LoVo (cell line): ENCODE measurements around the gene ANXA11.
A peak's percentile ranks its signal among the peaks of the same experiment; 100 is the strongest.
"Not testable (repeated sequence)": the region's sequence is repeated elsewhere in the genome, so short reads cannot be mapped to it uniquely, and the experiment has no call there.

Experiments
- DNase-seq: peaks from one replicate; pipeline ENCODE4 v3.0.0-alpha.2; 2016; ENCODE audit warnings: low spot score

ANXA11 gene

DNA sequence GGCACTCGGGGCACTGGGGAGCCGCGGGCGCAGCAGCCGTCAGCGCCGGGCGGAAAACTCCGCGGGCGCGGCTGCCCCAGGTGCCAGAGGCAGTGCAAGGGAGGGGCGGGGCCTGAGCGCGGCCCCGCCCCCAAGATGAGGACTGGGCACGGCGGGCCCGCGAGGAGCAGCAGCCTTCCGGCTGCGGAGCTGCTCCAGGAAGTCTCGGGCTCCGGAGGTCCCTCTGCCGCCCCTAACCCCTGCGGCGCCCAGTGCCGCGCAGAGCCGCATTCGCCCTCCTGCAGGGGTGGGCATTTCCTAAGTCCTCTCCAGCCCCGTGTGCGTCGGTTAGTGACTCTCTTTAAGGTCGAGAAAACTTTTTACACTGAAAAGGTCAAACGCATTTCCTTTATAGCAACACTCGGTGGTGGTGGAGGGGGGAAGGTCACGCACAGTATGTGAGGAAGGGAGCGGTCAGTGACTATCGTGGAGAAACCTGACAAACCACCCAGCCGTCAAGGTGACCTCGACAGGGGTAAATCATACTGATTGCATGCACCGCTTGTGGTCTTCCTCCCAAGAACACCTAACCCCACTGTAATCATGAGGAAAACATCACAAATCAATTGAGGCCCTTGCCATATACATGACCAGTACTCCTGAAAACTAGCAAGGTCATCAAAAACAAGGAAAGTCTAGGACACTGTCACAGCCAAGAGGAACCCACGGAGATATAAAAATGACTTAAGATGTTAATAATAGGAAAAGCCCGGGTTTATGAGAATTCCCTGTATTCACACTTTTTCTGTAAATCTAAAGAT, at the start of gene ANXA11:
ANXA11 (minus strand) TSS at position 61 of the 800 bp plus-strand sequence. CDS start 32,676 bp downstream, outside the sequence.
- DNase-seq = peak; percentile 90

DNA sequence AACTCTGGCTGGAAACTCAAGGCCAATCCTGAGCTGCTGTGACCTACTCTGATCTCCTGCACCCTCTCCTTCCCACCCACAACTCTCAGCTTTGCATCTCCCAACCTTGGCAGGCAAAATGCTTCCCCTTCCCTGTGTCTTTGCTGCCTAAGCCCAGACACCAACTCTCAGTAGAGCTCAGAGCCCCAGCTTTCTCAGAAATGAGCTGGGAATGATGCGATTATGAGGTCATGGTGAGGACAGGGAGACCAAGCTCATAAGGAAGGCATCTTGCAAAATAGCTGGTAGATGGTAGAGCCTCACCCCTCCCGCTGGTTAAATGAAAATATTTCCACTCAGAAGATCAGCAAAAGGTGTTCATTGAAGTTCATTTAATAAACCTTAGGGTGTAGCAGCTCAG, 49.4 kb upstream of the ANXA11 start:
- DNase-seq = not testable (repeated sequence)

- not testable (repeated sequence) for DNase-seq
These were observed 48.6 kb upstream of the ANXA11 start for GRCh38 chr10:80253963-80254271.

GRCh38 chr10:80253266-80253962, 48.1 kb upstream of the ANXA11 start:
- no peak for DNase-seq

DNA sequence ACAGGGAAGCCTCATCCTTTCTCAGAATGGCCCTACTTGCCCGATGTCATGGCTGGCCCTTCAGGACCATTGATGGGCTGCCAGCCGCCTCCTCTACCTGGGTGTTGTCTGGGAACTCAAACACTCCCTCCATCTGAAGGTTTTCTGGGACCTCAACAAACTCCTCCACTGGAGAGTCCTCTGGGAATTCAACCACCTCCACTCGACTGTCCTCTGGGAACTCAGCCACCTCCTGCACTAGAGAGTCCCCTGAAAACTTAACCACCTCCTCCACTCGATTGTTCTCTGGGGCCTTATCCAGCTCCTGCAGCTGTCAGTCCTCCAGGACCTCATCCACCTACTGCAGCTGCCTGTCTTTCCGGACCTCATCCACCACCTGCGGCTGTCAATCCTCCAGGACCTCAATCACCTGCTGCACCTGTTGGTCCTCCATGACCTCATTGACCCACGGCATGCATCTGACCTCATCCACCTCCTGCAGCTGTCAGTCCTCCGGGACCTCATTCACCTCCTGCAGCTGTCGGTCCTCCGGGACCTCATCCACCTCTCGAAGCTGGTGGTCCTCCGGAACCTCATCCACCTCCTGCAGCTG, 47.1 kb upstream of the ANXA11 start:
- no peak for DNase-seq

GRCh38 chr10:80251703-80252280, 46.5 kb upstream of the ANXA11 start:
- DNase-seq = not testable (repeated sequence)

DNA sequence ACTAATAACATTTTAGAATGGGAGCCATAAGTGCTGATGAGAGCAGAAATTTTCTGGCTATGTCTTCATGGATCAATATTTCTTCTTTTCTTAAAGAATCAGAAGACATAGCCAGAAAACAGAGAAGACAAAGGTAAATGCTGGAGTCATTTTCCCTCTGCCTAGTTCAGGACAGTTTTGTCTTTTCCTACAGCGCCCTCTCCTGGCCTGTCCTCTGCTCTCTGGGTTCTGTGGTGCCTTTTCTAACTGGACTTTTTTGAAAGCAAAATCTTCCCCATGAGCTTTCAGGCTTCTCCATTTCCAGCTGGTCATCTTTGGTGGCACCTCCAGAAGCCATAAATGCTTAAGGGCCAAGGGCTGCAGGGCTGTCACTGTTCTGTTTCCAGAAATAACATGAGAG, 45.1 kb upstream of the ANXA11 start:
- DNase-seq = not testable (repeated sequence)

DNA sequence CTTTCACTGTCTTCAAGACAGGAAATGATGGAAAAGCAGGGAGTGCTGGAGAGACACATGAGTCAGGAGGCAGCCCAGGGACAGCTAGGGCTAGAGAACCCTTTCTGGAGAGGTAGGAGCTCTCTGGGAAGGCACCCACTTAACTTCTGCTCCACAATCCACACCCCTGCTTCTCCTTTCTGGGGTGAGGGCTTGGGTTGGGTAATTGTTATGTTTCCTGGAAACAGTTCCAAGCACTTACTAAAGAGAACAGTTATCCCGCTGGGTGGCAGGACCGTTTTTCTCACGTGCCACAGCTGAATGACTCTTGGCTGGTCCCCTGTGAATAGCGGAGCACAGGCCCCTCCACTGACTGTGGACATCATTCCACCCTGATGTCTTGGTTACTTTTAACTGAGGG, 44.6 kb upstream of the ANXA11 start:
- not testable (repeated sequence) for DNase-seq

GRCh38 chr10:80247611-80248010, 42.3 kb upstream of the ANXA11 start:
- DNase-seq = not testable (repeated sequence)

- not testable (repeated sequence) for DNase-seq
These were observed 39.0 kb upstream of the ANXA11 start for GRCh38 chr10:80244371-80244770.

DNA sequence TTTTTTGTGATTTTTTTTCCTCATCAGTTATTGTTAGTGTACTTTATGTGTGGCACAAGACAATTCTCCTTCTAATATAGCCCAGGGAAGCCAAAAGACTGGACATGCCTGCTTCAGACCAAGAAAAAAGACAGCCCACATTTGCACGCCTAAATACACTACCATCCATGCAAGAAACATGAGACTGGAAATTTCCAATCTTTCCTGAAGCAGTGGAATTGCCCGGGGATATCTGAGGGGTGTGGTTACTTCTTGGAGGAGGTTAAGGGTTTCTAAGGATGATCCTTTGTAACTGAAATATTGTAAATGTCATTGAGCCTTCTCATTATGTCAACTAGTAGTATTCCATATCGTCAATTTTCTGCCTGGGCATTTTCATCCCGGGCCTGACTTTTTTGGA, 37.0 kb upstream of the ANXA11 start:
- not testable (repeated sequence) for DNase-seq

GRCh38 chr10:80236457-80236856, 31.1 kb upstream of the ANXA11 start:
- not testable (repeated sequence) for DNase-seq

- not testable (repeated sequence) for DNase-seq
These were observed 29.2 kb upstream of the ANXA11 start for GRCh38 chr10:80234331-80235235.

- not testable (repeated sequence) for DNase-seq
These were observed 28.5 kb upstream of the ANXA11 start for GRCh38 chr10:80233871-80234270.

DNA sequence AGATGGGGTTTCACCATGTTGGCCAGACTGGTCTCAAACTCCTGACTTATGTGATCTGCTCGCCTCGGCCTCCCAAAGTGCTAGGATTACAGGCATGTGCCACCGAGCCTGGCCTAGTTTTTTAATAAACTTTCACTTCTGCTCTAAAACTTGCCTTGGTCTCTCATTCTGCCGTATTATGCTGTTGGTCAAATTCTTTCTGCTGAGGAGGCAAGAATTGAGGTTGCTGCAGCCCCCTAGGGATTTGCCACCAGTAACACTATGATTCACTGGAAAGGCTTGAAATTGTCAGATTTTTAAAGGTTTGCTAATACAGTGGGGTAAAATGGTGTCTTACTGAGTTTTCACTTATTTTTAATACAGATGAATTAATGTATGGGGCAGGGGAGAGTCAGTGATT, 21.4 kb upstream of the ANXA11 start:
- DNase-seq = not testable (repeated sequence)

DNA sequence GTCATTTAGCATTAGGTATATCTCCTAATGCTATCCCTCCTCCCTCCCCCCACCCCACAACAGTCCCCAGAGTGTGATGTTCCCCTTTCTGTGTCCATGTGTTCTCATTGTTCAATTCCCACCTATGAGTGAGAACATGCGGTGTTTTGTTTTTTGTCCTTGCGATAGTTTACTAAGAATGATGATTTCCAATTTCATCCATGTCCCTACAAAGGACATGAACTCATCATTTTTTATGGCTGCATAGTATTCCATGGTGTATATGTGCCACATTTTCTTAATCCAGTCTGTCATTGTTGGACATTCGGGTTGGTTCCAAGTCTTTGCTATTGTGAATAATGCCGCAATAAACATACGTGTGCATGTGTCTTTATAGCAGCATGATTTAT, 17.7 kb upstream of the ANXA11 start:
- DNase-seq = not testable (repeated sequence)

- not testable (repeated sequence) for DNase-seq
These were observed 13.5 kb upstream of the ANXA11 start for GRCh38 chr10:80218878-80219277.

DNA sequence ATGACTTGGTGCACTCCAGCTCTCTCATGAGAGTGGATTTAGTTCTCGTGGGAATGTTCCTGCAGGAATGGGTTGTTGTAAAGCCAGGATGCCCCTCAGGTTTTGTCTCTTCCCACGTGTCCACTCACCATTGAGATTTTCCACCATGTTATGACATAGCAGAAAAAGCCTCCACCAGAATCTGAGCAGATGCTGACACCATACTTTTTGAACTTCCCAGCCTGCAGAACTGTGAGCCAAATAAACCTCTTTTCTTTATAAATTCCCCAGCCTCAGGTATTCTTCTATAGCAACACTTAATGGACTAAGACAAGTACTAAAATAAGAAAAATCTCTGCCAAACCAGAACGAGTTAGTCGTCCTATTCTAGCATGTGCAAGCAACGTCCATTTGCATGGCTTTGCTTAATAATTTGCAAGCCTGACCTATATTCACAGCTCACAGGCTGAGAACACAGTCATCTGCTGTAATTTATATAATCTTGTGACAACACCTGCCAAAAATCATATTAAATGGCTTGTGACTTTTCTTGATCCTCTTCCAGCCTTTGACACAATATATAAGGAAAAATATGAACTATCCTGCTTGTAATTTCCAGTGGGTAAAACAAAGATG, 9.1 kb upstream of the ANXA11 start:
- not testable (repeated sequence) for DNase-seq

DNA sequence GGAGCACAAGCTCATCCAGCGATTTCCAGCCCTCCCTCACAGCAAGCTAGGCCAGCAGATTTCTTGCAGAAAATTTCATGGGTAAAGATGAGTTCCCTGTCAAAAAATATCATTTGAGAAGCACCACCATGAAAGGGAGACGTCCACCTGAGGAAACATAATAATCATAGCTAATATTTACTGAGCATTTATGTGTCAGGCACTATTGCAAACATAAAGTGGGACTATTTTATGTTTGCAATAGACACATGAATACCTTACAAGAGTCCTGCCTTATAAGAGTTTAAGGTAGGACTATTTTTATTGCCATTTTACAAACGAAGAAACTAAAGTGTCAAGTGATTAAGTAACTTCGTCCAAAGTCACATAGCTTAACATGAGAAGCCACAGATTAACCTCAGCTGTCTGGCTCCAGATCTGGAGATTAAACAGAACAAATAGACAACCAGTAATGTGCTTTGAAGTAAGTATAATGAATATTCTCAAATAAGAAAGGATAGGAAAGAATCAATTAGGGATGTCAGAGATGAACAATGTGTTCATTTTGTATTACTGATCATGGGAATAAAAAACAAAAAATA, 7.3 kb upstream of the ANXA11 start:
- DNase-seq = not testable (repeated sequence)

- no peak for DNase-seq
These were observed 6.4 kb upstream of the ANXA11 start for GRCh38 chr10:80211786-80212185.

DNA sequence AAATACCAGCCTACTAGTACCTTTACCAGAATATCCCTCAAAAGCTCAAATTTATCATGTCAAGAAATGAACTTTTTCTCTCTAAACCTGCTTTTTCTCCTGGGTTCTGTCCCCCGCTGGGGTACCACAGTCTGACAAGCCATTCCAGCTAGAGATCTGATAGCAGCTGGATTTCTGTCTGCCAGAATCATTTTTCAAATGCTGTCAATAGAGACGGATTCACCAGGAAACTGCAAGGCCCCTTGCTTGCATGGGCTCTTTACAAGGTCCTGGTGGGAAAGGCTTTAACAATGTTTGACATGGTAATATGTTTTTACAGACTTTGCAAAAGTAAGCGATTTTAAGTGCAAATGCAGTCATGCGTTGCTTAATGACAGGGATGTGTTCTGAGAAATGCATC, 4.9 kb upstream of the ANXA11 start:
- no peak for DNase-seq
